ENCODE results near the gene GDF2. TPM values are rescaled to one million over a fixed set of nuclear protein-coding genes. Genes with fewer than 3 reads are reported as not detected.

Gene GDF2
- total RNA-seq, 4 donors from 2014 or later = not detected

GRCh38 chr10:47335906-47336305, 13.7 kb downstream of the GDF2 start:
- H3K27ac ChIP-seq = no peak overlapping the region
- DNase-seq = no peak
- no peak for TF ChIP-seq POLR2A (IDR thresholded peaks at IDR 0.05)
- no peak for TF ChIP-seq CTCF (IDR thresholded peaks at IDR 0.05)
- no peaks in the 10 kb centered on the region for H3K9me3 ChIP-seq
- H3K36me3 ChIP-seq = no peaks in the 10 kb centered on the region
- H3K27me3 ChIP-seq = no peaks in the 10 kb centered on the region
- H3K4me1 ChIP-seq = no peaks in the 10 kb centered on the region
- H3K4me3 ChIP-seq = no peak overlapping the region
- intact Hi-C loops (cut with DNase I; ENCODE audit: low total_unique reads) = no loop called here

DNA sequence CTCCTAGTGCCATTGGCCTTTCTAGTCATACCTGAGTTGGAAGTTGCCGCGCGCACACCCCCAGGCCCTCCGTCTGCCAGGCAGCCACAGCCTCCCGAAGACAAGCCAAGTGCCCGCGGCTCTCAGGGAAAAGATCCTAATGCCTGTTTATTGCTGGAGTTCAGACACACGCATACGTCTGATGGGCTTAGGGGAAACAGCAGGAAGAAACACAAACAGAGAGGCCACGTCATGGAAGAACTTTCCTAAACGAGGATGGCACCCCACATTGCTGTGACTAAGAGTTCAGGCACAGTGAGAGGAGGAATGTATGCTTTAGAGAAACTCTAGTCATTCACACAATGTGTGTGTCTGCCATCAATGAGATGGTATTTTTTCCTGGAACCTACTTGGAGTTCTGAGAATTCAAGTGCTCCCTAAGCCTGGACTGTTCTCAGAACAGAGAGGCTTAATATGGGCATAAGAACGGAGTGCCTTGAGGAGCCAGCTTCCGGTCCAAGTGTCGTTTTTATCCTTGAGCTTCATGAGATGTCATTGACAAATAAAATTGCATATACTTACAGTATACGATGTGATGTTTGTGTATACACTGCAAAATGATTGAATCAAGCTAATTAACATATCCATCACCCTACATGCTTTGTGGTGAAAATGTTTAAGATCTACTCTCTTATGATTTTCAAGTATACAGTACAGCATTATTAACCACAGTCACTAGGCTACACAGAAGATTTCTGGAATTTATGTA, 14.3 kb downstream of the GDF2 start:
- intact Hi-C loops (cut with DNase I; ENCODE audit: low total_unique reads) = no loop called here

GRCh38 chr10:47337310-47337709, 15.1 kb downstream of the GDF2 start:
- DNase-seq = no peak
- Histone ChIP-seq H3K9me3 (no peaks in the 10 kb centered on the region), H3K4me1 (no peaks in the 10 kb centered on the region), H3K36me3 (no peaks in the 10 kb centered on the region), H3K27ac (peak overlapping the region in 1 of 2 donors; percentile 3), H3K4me3 (no peak overlapping the region), H3K27me3 (no peaks in the 10 kb centered on the region)
- TF ChIP-seq POLR2A (IDR thresholded peaks at IDR 0.05) = no peak
- no peak for TF ChIP-seq CTCF (IDR thresholded peaks at IDR 0.05)
- intact Hi-C loops (cut with DNase I; ENCODE audit: low total_unique reads) = no loop called here

More for the DNA sequence above, 14.3 kb downstream of the GDF2 start:
- Histone ChIP-seq H3K9me3 (no peaks in the 10 kb centered on the region), H3K27me3 (no peaks in the 10 kb centered on the region), H3K4me1 (no peaks in the 10 kb centered on the region), H3K4me3 (no peak overlapping the region), H3K27ac (peak overlapping the region in 1 of 2 donors; percentile 3), H3K36me3 (no peaks in the 10 kb centered on the region)
- DNase-seq = no peak
- no peak for TF ChIP-seq POLR2A (IDR thresholded peaks at IDR 0.05)
- TF ChIP-seq CTCF (IDR thresholded peaks at IDR 0.05) = no peak

DNA sequence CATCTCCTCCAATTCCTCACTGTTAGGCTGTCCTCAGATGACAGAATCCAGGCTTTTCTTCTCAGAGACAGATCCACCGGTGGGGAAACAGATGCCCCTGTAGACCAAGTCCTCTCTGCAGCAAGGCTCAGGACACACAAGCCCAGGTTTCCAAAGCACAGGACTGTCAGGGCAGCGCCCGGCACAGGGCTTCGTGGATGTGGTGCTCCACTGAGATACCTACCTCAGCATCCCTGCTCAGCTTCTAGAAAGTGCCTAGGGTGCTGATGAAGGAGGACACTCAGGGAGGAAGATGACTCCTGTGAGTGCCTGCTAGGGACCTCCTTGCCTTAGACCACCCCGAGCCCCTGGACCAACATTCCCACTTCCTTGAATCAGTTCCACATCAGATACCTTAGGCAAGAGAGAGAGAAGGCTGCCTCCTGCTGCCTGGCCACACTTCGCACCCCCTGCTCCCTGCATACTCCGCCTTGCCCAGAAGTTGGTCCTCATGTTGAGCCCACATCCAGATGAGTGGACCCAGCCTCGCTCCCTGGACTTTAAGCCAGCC, 17.0 kb downstream of the GDF2 start:
- no peak for DNase-seq
- no peaks in the 10 kb centered on the region for H3K36me3 ChIP-seq
- no peaks in the 10 kb centered on the region for H3K27me3 ChIP-seq
- TF ChIP-seq POLR2A (IDR thresholded peaks at IDR 0.05) = no peak
- no peak for TF ChIP-seq CTCF (IDR thresholded peaks at IDR 0.05)
- intact Hi-C loops (cut with DNase I; ENCODE audit: low total_unique reads) = no loop called here
- no peaks in the 10 kb centered on the region for H3K4me1 ChIP-seq
- H3K4me3 ChIP-seq = no peak overlapping the region
- no peak overlapping the region for H3K27ac ChIP-seq
- H3K9me3 ChIP-seq = no peaks in the 10 kb centered on the region

- H3K36me3 ChIP-seq = no peaks in the 10 kb centered on the region
- H3K27me3 ChIP-seq = no peaks in the 10 kb centered on the region
- H3K27ac ChIP-seq = no peak overlapping the region
- H3K4me1 ChIP-seq = no peaks in the 10 kb centered on the region
- no peak overlapping the region for H3K4me3 ChIP-seq
- no peak for DNase-seq
- intact Hi-C loops (cut with DNase I; ENCODE audit: low total_unique reads) = no loop called here
- TF ChIP-seq CTCF (IDR thresholded peaks at IDR 0.05) (no peak), POLR2A (IDR thresholded peaks at IDR 0.05) (no peak)
- no peaks in the 10 kb centered on the region for H3K9me3 ChIP-seq
These were observed 17.7 kb downstream of the GDF2 start for GRCh38 chr10:47339759-47340607.

All from uterus (tissue), 4 donors.